WERI-Rb-1 (cell line): ENCODE results near the gene ZSCAN31.
"Not testable (repeated sequence)": the region's sequence is repeated elsewhere in the genome, so short reads cannot be mapped to it uniquely, and the experiment has no call there.

Source experiments
- DNase-seq: peaks from one replicate; pipeline ENCODE4 v3.0.0-alpha.2; 2020
- H3K27ac ChIP-seq: fragments of 250-450 bp; sonication (Bioruptor Pico); 2 replicates; pipeline ENCODE4 v1.5.1; 2020; ENCODE audit warnings: mild to moderate bottlenecking, moderate library complexity
- H3K27me3 ChIP-seq: fragments of 250-450 bp; sonication (Bioruptor Pico); 2 replicates; pipeline ENCODE4 v1.5.1; 2021; ENCODE audit warnings: mild to moderate bottlenecking, low read depth, moderate library complexity; ENCODE audit not compliant: insufficient read depth, severe bottlenecking
- H3K36me3 ChIP-seq: fragments of 250-450 bp; sonication (Bioruptor Pico); 2 replicates; pipeline ENCODE4 v1.5.1; 2020; ENCODE audit warnings: mild to moderate bottlenecking, moderate library complexity
- H3K4me3 ChIP-seq: 2 replicates; pipeline ENCODE4 v1.5.1; 2011; ENCODE audit warnings: low read depth, mild to moderate bottlenecking, control low read depth, low read length
- H3K9me3 ChIP-seq: fragments of 250-450 bp; sonication (Bioruptor Pico); 2 replicates; pipeline ENCODE4 v1.5.1; 2021; ENCODE audit warnings: mild to moderate bottlenecking, moderate library complexity; ENCODE audit not compliant: severe bottlenecking
- CTCF ChIP-seq: IDR thresholded peaks from 2 replicates; pipeline ENCODE4 v1.5.1; 2011; ENCODE audit warnings: low read depth, mild to moderate bottlenecking, control low read depth, inconsistent platforms, low read length

ZSCAN31 gene

GRCh38 chr6:28315628-28316027, 20.3 kb downstream of the ZSCAN31 start:
- Histone ChIP-seq H3K4me3 (no peak overlapping the region), H3K9me3 (peaks cover 7% of the 10 kb centered on the region), H3K27ac (no peak overlapping the region), H3K27me3 (no peaks in the 10 kb centered on the region), H3K36me3 (no peaks in the 10 kb centered on the region)
- no peak for TF ChIP-seq CTCF
- DNase-seq = no peak

GRCh38 chr6:28312939-28313338, 23.0 kb downstream of the ZSCAN31 start:
- H3K27ac ChIP-seq = no peak overlapping the region
- no peaks in the 10 kb centered on the region for H3K27me3 ChIP-seq
- H3K9me3 ChIP-seq = peaks cover 6% of the 10 kb centered on the region
- no peak for TF ChIP-seq CTCF
- no peaks in the 10 kb centered on the region for H3K36me3 ChIP-seq
- no peak for DNase-seq
- H3K4me3 ChIP-seq = no peak overlapping the region

- peak; percentile 91 for DNase-seq
- Histone ChIP-seq H3K4me3 (no peak overlapping the region), H3K9me3 (peaks cover 6% of the 10 kb centered on the region), H3K36me3 (no peaks in the 10 kb centered on the region), H3K27ac (peak overlapping the region; percentile 36), H3K27me3 (no peaks in the 10 kb centered on the region)
- TF ChIP-seq CTCF = no peak
Measured at GRCh38 chr6:28311139-28311823, 24.7 kb downstream of the ZSCAN31 start.

GRCh38 chr6:28306363-28306762, 29.6 kb downstream of the ZSCAN31 start:
- not testable (repeated sequence) for H3K4me3 ChIP-seq, H3K27me3 ChIP-seq, H3K9me3 ChIP-seq, DNase-seq, H3K27ac ChIP-seq
- H3K36me3 ChIP-seq = peaks cover 31% of the 10 kb centered on the region

GRCh38 chr6:28303570-28303969, 32.4 kb downstream of the ZSCAN31 start:
- Histone ChIP-seq H3K4me3 (no peak overlapping the region), H3K36me3 (peaks cover 45% of the 10 kb centered on the region)
- DNase-seq = no peak

GRCh38 chr6:28296520-28297060, 39.4 kb downstream of the ZSCAN31 start:
- DNase-seq = no peak
- H3K36me3 ChIP-seq = peaks cover 67% of the 10 kb centered on the region
- H3K9me3 ChIP-seq = no peaks in the 10 kb centered on the region
- no peaks in the 10 kb centered on the region for H3K27me3 ChIP-seq
- no peak for TF ChIP-seq CTCF
- H3K4me3 ChIP-seq = no peak overlapping the region
- no peak overlapping the region for H3K27ac ChIP-seq

More at GRCh38 chr6:28303570-28303969, 32.4 kb downstream of the ZSCAN31 start:
- H3K27ac ChIP-seq = no peak overlapping the region
- H3K27me3 ChIP-seq = no peaks in the 10 kb centered on the region
- no peaks in the 10 kb centered on the region for H3K9me3 ChIP-seq
- no peak for TF ChIP-seq CTCF
